BLaER1 treated with 17β-estradiol and CSF1 and Interleukin-3, amounts not matched to agents 10 nM and 100 nM (cell line): ENCODE measurements around the gene KXD1.
A peak's percentile ranks its signal among the peaks of the same experiment; 100 is the strongest.
"Not testable (repeated sequence)": the region's sequence is repeated elsewhere in the genome, so short reads cannot be mapped to it uniquely, and the experiment has no call there.

Experiments
- H3K27ac ChIP-seq, 11 experiments: shearing (Covaris generic); formaldehyde crosslinking; 2 replicates each; pipeline ENCODE4 v1.8.1; 2022
- H3K27me3 ChIP-seq, 11 experiments: shearing (Covaris generic); formaldehyde crosslinking; 2 replicates each; pipeline ENCODE4 v1.8.1; 2022
- H3K36me3 ChIP-seq, 11 experiments: shearing (Covaris generic); formaldehyde crosslinking; 2 replicates each; pipeline ENCODE4 v1.8.1; 2022
- H3K4me1 ChIP-seq, 10 experiments: shearing (Covaris generic); formaldehyde crosslinking; 2 replicates each; pipeline ENCODE4 v1.8.1; 2022
- H3K4me2 ChIP-seq, 11 experiments: shearing (Covaris generic); formaldehyde crosslinking; 2 replicates each; pipeline ENCODE4 v1.8.1; 2022
- H3K4me3 ChIP-seq, 10 experiments: shearing (Covaris generic); formaldehyde crosslinking; 2 replicates each; pipeline ENCODE4 v1.8.1; 2022
- H3K9ac ChIP-seq, 11 experiments: shearing (Covaris generic); formaldehyde crosslinking; 2 replicates each; pipeline ENCODE4 v1.8.1; 2022
- H3K9me3 ChIP-seq, 11 experiments: shearing (Covaris generic); formaldehyde crosslinking; replicated peaks in 1 of 11; 2 replicates each; pipeline ENCODE4 v1.8.1; 2022
- H4K20me1 ChIP-seq, 11 experiments: shearing (Covaris generic); formaldehyde crosslinking; 2 replicates each; pipeline ENCODE4 v1.8.1; 2022
- Cebpa-rat ChIP-seq, 11 experiments: shearing (Covaris generic); IDR thresholded peaks; 2 replicates each; pipeline ENCODE4 v1.8.1; 2022

The KXD1 gene

GRCh38 chr19:18595475-18595874, 37.8 kb downstream of the KXD1 start:
- peaks cover 22 to 65% (median 42%) of the 10 kb centered on the region in 11 experiments; a peak in 21 of 22 replicates for H3K27me3 ChIP-seq
- H3K4me2 ChIP-seq, result peak overlapping the region in 10 of 11 experiments; percentile 88 to 100 (median 94); a peak in 17 of 22 replicates
- peaks cover 31 to 76% (median 66%) of the 10 kb centered on the region in 10 experiments for H3K4me1 ChIP-seq
- peaks cover 7 to 19% (median 16%) of the 10 kb centered on the region in 11 experiments; a peak in 17 of 22 replicates for H3K36me3 ChIP-seq
- peaks cover 7 to 57% (median 17%) of the 10 kb centered on the region in 11 experiments; a peak in 15 of 22 replicates for H4K20me1 ChIP-seq
- 0 out of 22 replicates have a peak overlapping the region, but pooled peaks of 1 of the 11 experiments have one; percentile 7 for H3K9ac ChIP-seq
- H3K4me3 ChIP-seq, result no peak overlapping the region; a peak in 1 of 20 replicates
- TF ChIP-seq Cebpa-rat (IDR thresholded peaks at IDR 0.05), result no peak
- no peak overlapping the region for H3K27ac ChIP-seq
- no peaks in the 10 kb centered on the region for H3K9me3 ChIP-seq

- Histone ChIP-seq H3K36me3 (peaks cover 0 to 6% (median 5%) of the 10 kb centered on the region in 11 experiments; a peak in 11 of 22 replicates), H3K9me3 (no peaks in the 10 kb centered on the region), H3K4me2 (peak overlapping the region; percentile 29 to 86 (median 62); a peak in 20 of 22 replicates), H4K20me1 (peaks cover 6 to 51% (median 17%) of the 10 kb centered on the region in 11 experiments; a peak in 15 of 22 replicates), H3K4me1 (peaks cover 26 to 63% (median 55%) of the 10 kb centered on the region in 10 experiments), H3K27me3 (peaks cover 34 to 77% (median 55%) of the 10 kb centered on the region in 11 experiments), H3K9ac (peak overlapping the region in 1 of 11 experiments; percentile 41; a peak in 1 of 22 replicates), H3K27ac (no peak overlapping the region), H3K4me3 (no peak overlapping the region; a peak in 3 of 20 replicates)
- TF ChIP-seq Cebpa-rat (IDR thresholded peaks at IDR 0.05), result no peak
Observed at GRCh38 chr19:18596752-18597157, 39.1 kb downstream of the KXD1 start.

GRCh38 chr19:18597809-18598660, 40.4 kb downstream of the KXD1 start:
- H3K27ac ChIP-seq, result no peak overlapping the region
- H3K4me1 ChIP-seq, result peaks cover 26 to 51% (median 46%) of the 10 kb centered on the region in 10 experiments
- H3K36me3 ChIP-seq, result no peaks in the 10 kb centered on the region
- H3K27me3 ChIP-seq, result peaks cover 47 to 90% (median 68%) of the 10 kb centered on the region in 11 experiments
- peak overlapping the region in 2 of 11 experiments; percentile 37 to 48; a peak in 3 of 22 replicates for H3K9ac ChIP-seq
- H3K9me3 ChIP-seq, result no peaks in the 10 kb centered on the region
- no peak for TF ChIP-seq Cebpa-rat (IDR thresholded peaks at IDR 0.05)
- H3K4me3 ChIP-seq, result no peak overlapping the region
- peak overlapping the region in 10 of 11 experiments; percentile 24 to 79 (median 48); a peak in 19 of 22 replicates for H3K4me2 ChIP-seq
- H4K20me1 ChIP-seq, result peaks cover 6 to 58% (median 23%) of the 10 kb centered on the region in 11 experiments; a peak in 14 of 22 replicates

GRCh38 chr19:18599485-18599884, 41.8 kb downstream of the KXD1 start:
- H3K36me3 ChIP-seq, result no peaks in the 10 kb centered on the region
- TF ChIP-seq Cebpa-rat (IDR thresholded peaks at IDR 0.05), result no peak
- no peak overlapping the region for H3K4me2 ChIP-seq
- no peak overlapping the region for H3K4me3 ChIP-seq
- H3K9me3 ChIP-seq, result no peaks in the 10 kb centered on the region
- peaks cover 62 to 99% (median 82%) of the 10 kb centered on the region in 11 experiments for H3K27me3 ChIP-seq
- H3K9ac ChIP-seq, result no peak overlapping the region
- peaks cover 0 to 63% (median 24%) of the 10 kb centered on the region in 11 experiments; a peak in 18 of 22 replicates for H4K20me1 ChIP-seq
- H3K4me1 ChIP-seq, result peaks cover 21 to 38% (median 32%) of the 10 kb centered on the region in 10 experiments
- H3K27ac ChIP-seq, result no peak overlapping the region

GRCh38 chr19:18600692-18601397, 43.2 kb downstream of the KXD1 start:
- peaks cover 0 to 63% (median 31%) of the 10 kb centered on the region in 11 experiments; a peak in 18 of 22 replicates for H4K20me1 ChIP-seq
- peaks cover 10 to 31% (median 25%) of the 10 kb centered on the region in 10 experiments for H3K4me1 ChIP-seq
- H3K9ac ChIP-seq, H3K36me3 ChIP-seq, H3K4me2 ChIP-seq, H3K9me3 ChIP-seq, H3K27ac ChIP-seq, H3K4me3 ChIP-seq: not testable (repeated sequence)
- peaks cover 65 to 99% (median 85%) of the 10 kb centered on the region in 11 experiments for H3K27me3 ChIP-seq

- TF ChIP-seq Cebpa-rat (IDR thresholded peaks at IDR 0.05), result no peak
- Histone ChIP-seq H3K4me2 (no peak overlapping the region; a peak in 1 of 22 replicates), H3K36me3 (no peaks in the 10 kb centered on the region), H3K27ac (no peak overlapping the region), H3K9ac (no peak overlapping the region), H3K4me1 (peaks cover 13 to 29% (median 24%) of the 10 kb centered on the region in 10 experiments), H4K20me1 (peaks cover 0 to 65% (median 34%) of the 10 kb centered on the region in 11 experiments; a peak in 18 of 22 replicates), H3K9me3 (no peaks in the 10 kb centered on the region), H3K27me3 (peaks cover 72 to 99% (median 86%) of the 10 kb centered on the region in 11 experiments), H3K4me3 (no peak overlapping the region)
Observed at GRCh38 chr19:18601875-18602274, 44.2 kb downstream of the KXD1 start.

- peaks cover 0 to 71% (median 46%) of the 10 kb centered on the region in 11 experiments; a peak in 18 of 22 replicates for H4K20me1 ChIP-seq
- no peak overlapping the region for H3K4me3 ChIP-seq
- peaks cover 7 to 23% (median 18%) of the 10 kb centered on the region in 10 experiments; a peak in 18 of 20 replicates for H3K4me1 ChIP-seq
- no peaks in the 10 kb centered on the region for H3K9me3 ChIP-seq
- H3K9ac ChIP-seq, result no peak overlapping the region
- H3K4me2 ChIP-seq, result no peak overlapping the region
- H3K27ac ChIP-seq, result no peak overlapping the region
- H3K27me3 ChIP-seq, result peaks cover 84 to 100% (median 97%) of the 10 kb centered on the region in 11 experiments
- TF ChIP-seq Cebpa-rat (IDR thresholded peaks at IDR 0.05), result no peak
- no peaks in the 10 kb centered on the region for H3K36me3 ChIP-seq
Observed at GRCh38 chr19:18603255-18603957, 45.7 kb downstream of the KXD1 start.
